ENCODE data around the gene AP4M1.

DNA sequence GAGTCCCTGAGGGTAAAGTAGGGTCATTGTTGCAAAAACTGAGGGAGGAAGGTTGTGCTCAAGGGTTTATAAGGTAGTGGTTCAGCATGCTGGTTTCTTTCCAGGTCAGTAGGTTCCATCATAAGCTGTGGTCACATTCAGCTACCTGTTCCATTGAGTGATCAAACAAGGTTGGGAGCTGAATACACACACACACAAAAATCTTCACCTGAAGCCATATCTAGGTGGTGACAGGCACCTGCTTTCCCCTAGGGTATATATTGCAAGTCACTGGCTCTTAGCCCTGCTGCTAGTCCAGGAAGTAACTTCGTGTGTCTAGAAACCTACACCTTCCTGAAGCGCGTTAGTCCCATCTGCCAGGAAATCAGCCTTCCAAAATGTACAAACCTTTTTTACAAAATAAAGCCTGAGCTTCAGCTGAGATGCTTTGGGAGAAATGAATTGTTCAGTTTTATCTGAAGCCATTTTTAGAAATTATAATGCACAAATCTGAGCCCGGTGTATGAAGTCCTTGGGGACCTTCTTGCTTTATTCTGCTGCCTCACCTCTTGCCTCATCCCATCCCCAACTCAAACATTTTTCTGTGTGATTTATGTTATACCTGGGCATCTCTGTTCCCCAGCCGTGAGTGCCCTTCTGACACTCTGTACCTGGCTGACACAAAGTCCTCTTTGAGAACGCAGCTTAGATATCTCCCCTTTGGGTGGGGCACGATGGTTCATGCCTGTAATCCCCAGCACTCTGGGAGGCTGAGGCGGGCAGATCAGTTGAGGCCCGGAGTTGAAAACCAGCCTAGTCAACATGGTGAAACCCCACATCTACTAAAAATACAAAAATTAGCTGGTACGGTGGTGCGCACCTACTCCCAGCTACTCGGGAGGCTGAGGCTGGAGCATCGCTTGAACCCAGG is 36.7 kb downstream of the AP4M1 start:
- TF ChIP-seq CTCF (conservative IDR thresholded peaks at IDR 0.05; ENCODE audit: low read length) (no peak), EZH2phosphoT487 (IDR thresholded peaks at IDR 0.05; ENCODE audit: borderline replicate concordance) (no peak)

Data from Loucy (cell line).